ENCODE results near the gene STARD13. TPM values are rescaled to one million over a fixed set of nuclear protein-coding genes. Genes with fewer than 3 reads are reported as not detected.
A peak's percentile ranks its signal among the peaks of the same experiment; 100 is the strongest.
"Not testable (repeated sequence)": the region's sequence is repeated elsewhere in the genome, so short reads cannot be mapped to it uniquely, and the experiment has no call there.

Gene STARD13
- total RNA-seq, 1 donor from 2014 or later, result 61.0 TPM

- Histone ChIP-seq H3K27ac (no peak overlapping the region), H3K9me3 (no peaks in the 10 kb centered on the region), H3K4me1 (peaks cover 25% of the 10 kb centered on the region), H3K27me3 (ENCODE audit: low read depth) (no peaks in the 10 kb centered on the region), H3K4me3 (no peak overlapping the region), H3K36me3 (no peaks in the 10 kb centered on the region)
- DNase-seq (no peak), ATAC-seq (peak in 1 of 2 donors; percentile 50)
- no peak for TF ChIP-seq CTCF (IDR thresholded peaks at IDR 0.05)
- intact Hi-C loops (cut with DNase I), result no loop called here
Measured at GRCh38 chr13:33249066-33249465, 36.5 kb downstream of the STARD13 start.

DNA sequence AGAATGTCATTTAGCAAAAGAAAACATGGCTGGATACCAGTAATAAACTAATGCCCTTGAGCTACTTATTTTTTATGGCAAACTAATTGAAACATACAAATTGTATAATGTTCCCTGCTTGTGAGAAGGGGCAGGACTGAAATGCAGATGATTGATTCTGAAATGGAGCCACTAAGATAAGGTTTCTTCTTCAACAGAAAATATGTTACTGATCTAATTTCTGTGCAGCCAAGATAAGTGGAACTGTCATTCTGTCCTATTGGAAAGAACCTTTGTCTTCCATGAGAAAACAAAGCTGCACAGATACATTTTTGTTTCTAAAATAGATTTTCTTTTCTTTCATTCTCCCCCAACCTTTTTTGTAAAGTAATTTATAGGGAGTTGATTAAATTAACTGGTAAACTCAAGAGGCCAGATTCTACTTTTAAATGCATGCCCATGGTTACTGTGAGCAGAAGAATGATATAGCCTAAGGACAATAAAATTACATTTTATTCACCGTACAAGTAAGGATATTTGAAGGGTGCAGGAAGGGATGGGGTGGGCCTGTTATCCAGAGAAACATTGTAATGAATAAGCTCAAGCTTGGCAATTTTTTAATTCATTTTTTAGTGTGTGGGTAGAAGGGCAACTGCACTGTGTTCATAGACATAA is 39.9 kb downstream of the STARD13 start:
- Histone ChIP-seq H3K27me3 (ENCODE audit: low read depth) (no peaks in the 10 kb centered on the region), H3K27ac (no peak overlapping the region), H3K4me3 (no peak overlapping the region), H3K4me1 (peaks cover 9% of the 10 kb centered on the region), H3K9me3 (no peaks in the 10 kb centered on the region), H3K36me3 (no peaks in the 10 kb centered on the region)
- intact Hi-C loops (cut with DNase I), result no loop called here
- no peak for TF ChIP-seq CTCF (IDR thresholded peaks at IDR 0.05)
- DNase-seq (no peak), ATAC-seq (no peak)

DNA sequence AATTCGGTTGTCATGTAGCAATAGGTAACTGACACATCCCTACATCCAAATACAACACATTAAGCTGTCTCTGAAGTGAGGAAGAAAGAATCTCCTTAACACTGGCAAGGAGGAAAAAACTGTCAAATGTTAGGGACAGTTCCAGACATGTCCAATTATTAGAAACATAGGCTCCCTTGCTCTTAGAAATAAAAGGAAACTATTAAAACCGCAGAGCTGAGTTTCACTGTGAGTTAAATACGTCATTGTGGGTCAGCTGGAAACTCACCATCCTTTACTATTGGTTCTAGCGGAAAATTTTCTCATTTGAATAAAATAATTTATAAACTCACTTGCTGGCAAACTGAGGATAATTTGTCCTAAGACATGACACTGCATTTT is 40.7 kb downstream of the STARD13 start:
- no peak overlapping the region for H3K4me3 ChIP-seq
- intact Hi-C loops (cut with DNase I), result no loop called here
- H3K9me3 ChIP-seq, result no peaks in the 10 kb centered on the region
- no peak for TF ChIP-seq CTCF (IDR thresholded peaks at IDR 0.05)
- peaks cover 6% of the 10 kb centered on the region for H3K4me1 ChIP-seq
- H3K36me3 ChIP-seq, result no peaks in the 10 kb centered on the region
- ATAC-seq (no peak), DNase-seq (no peak)
- H3K27me3 ChIP-seq (ENCODE audit: low read depth), result no peaks in the 10 kb centered on the region
- H3K27ac ChIP-seq, result no peak overlapping the region

- ATAC-seq, result no peak
- intact Hi-C loops (cut with DNase I), result no loop called here
- Histone ChIP-seq H3K9me3 (no peaks in the 10 kb centered on the region), H3K27ac (peak overlapping the region; percentile 51), H3K4me1 (peaks cover under 1% of the 10 kb centered on the region), H3K36me3 (no peaks in the 10 kb centered on the region), H3K4me3 (no peak overlapping the region), H3K27me3 (ENCODE audit: low read depth) (no peaks in the 10 kb centered on the region)
- TF ChIP-seq CTCF (IDR thresholded peaks at IDR 0.05), result no peak
- no peak for DNase-seq
Measured at GRCh38 chr13:33244210-33244906, 41.2 kb downstream of the STARD13 start.

- intact Hi-C loops (cut with DNase I), result no loop called here
- DNase-seq (no peak), ATAC-seq (peak; percentile 97)
- no peaks in the 10 kb centered on the region for H3K4me1 ChIP-seq
- TF ChIP-seq CTCF (IDR thresholded peaks at IDR 0.05), result no peak
- H3K27ac ChIP-seq, result peak overlapping the region; percentile 69
- no peak overlapping the region for H3K4me3 ChIP-seq
- H3K27me3 ChIP-seq (ENCODE audit: low read depth), result no peaks in the 10 kb centered on the region
- no peaks in the 10 kb centered on the region for H3K9me3 ChIP-seq
- no peaks in the 10 kb centered on the region for H3K36me3 ChIP-seq
Measured at GRCh38 chr13:33242984-33243617, 42.5 kb downstream of the STARD13 start.

DNA sequence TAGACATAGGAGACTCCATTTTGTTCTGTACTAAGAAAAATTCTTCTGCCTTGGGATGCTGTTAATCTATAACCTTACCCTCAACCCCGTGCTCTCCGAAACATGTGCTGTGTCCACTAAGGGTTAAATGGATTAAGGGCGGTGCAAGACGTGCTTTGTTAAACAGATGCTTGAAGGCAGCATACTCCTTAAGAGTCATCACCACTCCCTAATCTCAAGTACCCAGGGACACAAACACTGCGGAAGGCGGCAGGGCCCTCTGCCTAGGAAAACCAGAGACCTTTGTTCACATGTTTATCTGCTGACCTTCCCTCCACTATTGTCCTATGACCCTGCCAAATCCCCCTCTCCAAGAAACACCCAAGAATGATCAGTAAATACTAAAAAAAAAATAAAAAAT is 43.2 kb downstream of the STARD13 start:
- H3K4me3 ChIP-seq; H3K36me3 ChIP-seq; H3K27me3 ChIP-seq (ENCODE audit: low read depth); DNase-seq; H3K4me1 ChIP-seq; H3K9me3 ChIP-seq; intact Hi-C loops (cut with DNase I): not testable (repeated sequence)
- peak overlapping the region; percentile 69 for H3K27ac ChIP-seq
- peak; percentile 73 to 87 for ATAC-seq

All from lower lobe of right lung (tissue), 2 donors.